Naive thymus-derived CD4-positive, alpha-beta T cell (primary cell): ENCODE measurements around the gene APBA2. TPM values are rescaled to one million over a fixed set of nuclear protein-coding genes. Genes with fewer than 3 reads are reported as not detected.

Source experiments
- ATAC-seq: fragments of 150-1000 bp; cut with Tn5 transposase; 2 replicates; pipeline ENCODE4 v1.10.0; 2021; ENCODE audit warnings: mild to moderate bottlenecking, moderate library complexity
- CTCF ChIA-PET: fragments of 350-600 bp; sonication (Branson Sonifier 250); formaldehyde crosslinking; loops from one replicate; lab custom pipeline; 2021; ENCODE audit warnings: antibody characterized with exemption; lab: Charles Lee
- POLR2A ChIA-PET: fragments of 350-600 bp; sonication (Branson Sonifier 250); formaldehyde crosslinking; loops from one replicate; lab custom pipeline; 2021; ENCODE audit warnings: antibody characterized with exemption, inconsistent platforms; lab: Charles Lee
- DNase-seq, 9 donors: peaks; one replicate each; pipeline versions ENCODE4 v3.0.0 to v3.0.0-alpha.2; 2020 to 2022; ENCODE audit warnings: mixed read lengths in 1 of 9
- H3K27ac ChIP-seq: one replicate; pipeline ENCODE4 v1.7.0; 2013; ENCODE audit warnings: mild to moderate bottlenecking, low read depth, low read length, moderate library complexity
- H3K27me3 ChIP-seq, 2 donors: one replicate each; pipeline ENCODE4 v1.7.0; 2013; ENCODE audit warnings: low read length in 2 of 2, mild to moderate bottlenecking in 2 of 2, moderate library complexity in 2 of 2; ENCODE audit not compliant: control insufficient read depth in 2 of 2, insufficient read depth in 2 of 2
- H3K36me3 ChIP-seq, 3 experiments: 1 replicate in 2 of 3; 2 replicates in 1 of 3; pipeline ENCODE4 v1.7.0; 2013; ENCODE audit warnings: low read length in 3 of 3, mild to moderate bottlenecking in 3 of 3, moderate library complexity in 1 of 3; ENCODE audit not compliant: insufficient read depth in 3 of 3, control insufficient read depth in 2 of 3
- H3K4me1 ChIP-seq, 2 donors: one replicate each; pipeline ENCODE4 v1.7.0; 2013; ENCODE audit warnings: low read length in 2 of 2, mild to moderate bottlenecking in 2 of 2, moderate library complexity in 1 of 2; ENCODE audit not compliant: control insufficient read depth in 2 of 2, insufficient read depth in 2 of 2
- H3K4me3 ChIP-seq: 2 replicates; pipeline ENCODE4 v1.7.0; 2013; ENCODE audit warnings: mild to moderate bottlenecking, low read length
- H3K9me3 ChIP-seq, 3 experiments: 1 replicate in 2 of 3; 2 replicates in 1 of 3; pipeline ENCODE4 v1.7.0; 2013; ENCODE audit warnings: low read length in 3 of 3; ENCODE audit not compliant: control insufficient read depth in 2 of 3
- H3K27ac Mint-ChIP-seq, 9 donors: one replicate each; pipeline ENCODE4 v1.8.0; 2020 to 2022; ENCODE audit warnings: mixed read lengths in 9 of 9, mild to moderate bottlenecking in 8 of 9, moderate library complexity in 5 of 9, inconsistent platforms in 2 of 9
- H3K27me3 Mint-ChIP-seq, 5 donors: one replicate each; pipeline ENCODE4 v1.8.0; 2021 to 2022; ENCODE audit warnings: mixed read lengths in 5 of 5, mild to moderate bottlenecking in 1 of 5
- H3K36me3 Mint-ChIP-seq, 5 donors: one replicate each; pipeline ENCODE4 v1.8.0; 2020 to 2022; ENCODE audit warnings: mixed read lengths in 5 of 5, mild to moderate bottlenecking in 3 of 5, inconsistent platforms in 1 of 5
- H3K4me1 Mint-ChIP-seq, 7 donors: one replicate each; pipeline ENCODE4 v1.8.0; 2020 to 2022; ENCODE audit warnings: mixed read lengths in 7 of 7, mild to moderate bottlenecking in 3 of 7, inconsistent platforms in 1 of 7
- H3K4me3 Mint-ChIP-seq, 10 donors: one replicate each; pipeline ENCODE4 v1.8.0; 2020 to 2022; ENCODE audit warnings: mild to moderate bottlenecking in 10 of 10, mixed read lengths in 10 of 10, moderate library complexity in 6 of 10, inconsistent platforms in 2 of 10
- H3K9me3 Mint-ChIP-seq, 11 donors: one replicate each; pipeline ENCODE4 v1.8.0; 2020 to 2022; ENCODE audit warnings: mixed read lengths in 11 of 11, mild to moderate bottlenecking in 4 of 11, inconsistent platforms in 1 of 11, moderate library complexity in 1 of 11
- intact Hi-C, 2 donors: fragments of 100-400 bp; cut with micrococcal nuclease; formaldehyde crosslinking; loops; one replicate each; pipeline ENCODE4 v1.15.1; 2023
- polyA plus RNA-seq, 2 donors: library from polyadenylated mRNA; unstranded; fragments of 300-500 nt; fragmentation: Illumina TruSeq; gene quantifications; one replicate each; pipeline ENCODE4 v1.2.3, GENCODE V29; 2021
- total RNA-seq, 6 experiments: library from RNA in 5 of 6; stranded (reverse) in 5 of 6; gene quantifications; 1 replicate in 5 of 6; 2 replicates in 1 of 6; pipeline ENCODE4 v1.2.3 and lab custom pipeline; 2021 to 2026

Gene APBA2
- total and polyA plus RNA-seq, 7 experiments from 2014 or later = 7.7 to 139 (median 110) TPM

- peaks cover 0 to 39% (median 21%) of the 10 kb centered on the region in 5 donors for H3K36me3 Mint-ChIP-seq
- DNase-seq = no peak
- Histone ChIP-seq H3K4me3 (no peak overlapping the region), H3K27me3 (no peaks in the 10 kb centered on the region), H3K27ac (no peak overlapping the region), H3K4me1 (peaks cover 0 to 15% of the 10 kb centered on the region in 2 donors), H3K9me3 (no peaks in the 10 kb centered on the region), H3K36me3 (peaks cover 0 to 23% (median 0%) of the 10 kb centered on the region in 3 experiments)
- intact Hi-C loops = no loop called here
- H3K4me1 Mint-ChIP-seq = peaks cover 7 to 76% (median 46%) of the 10 kb centered on the region in 7 donors
- H3K4me3 Mint-ChIP-seq = peak overlapping the region in 3 of 10 donors; percentile 37 to 73 (median 68)
- ATAC-seq = no peak
- CTCF ChIA-PET = no interaction called here
- peak overlapping the region in 4 of 9 donors; percentile 62 to 84 (median 74) for H3K27ac Mint-ChIP-seq
- H3K27me3 Mint-ChIP-seq = no peaks in the 10 kb centered on the region
- peaks cover 0 to 4% (median 0%) of the 10 kb centered on the region in 11 donors for H3K9me3 Mint-ChIP-seq
- POLR2A ChIA-PET = no interaction called here
Observed at GRCh38 chr15:28994831-28995596, 109.2 kb downstream of the APBA2 start.

- intact Hi-C loops = no loop called here
- Histone ChIP-seq H3K4me3 (no peak overlapping the region), H3K9me3 (no peaks in the 10 kb centered on the region), H3K27ac (no peak overlapping the region), H3K36me3 (peaks cover 0 to 23% (median 0%) of the 10 kb centered on the region in 3 experiments), H3K4me1 (peaks cover 0 to 15% of the 10 kb centered on the region in 2 donors), H3K27me3 (no peaks in the 10 kb centered on the region)
- Mint-ChIP-seq H3K27ac (no peak overlapping the region), H3K4me3 (peak overlapping the region in 2 of 10 donors; percentile 29 to 73), H3K4me1 (peaks cover 7 to 76% (median 49%) of the 10 kb centered on the region in 7 donors), H3K27me3 (no peaks in the 10 kb centered on the region), H3K9me3 (peaks cover 0 to 4% (median 0%) of the 10 kb centered on the region in 11 donors), H3K36me3 (peaks cover 0 to 43% (median 21%) of the 10 kb centered on the region in 5 donors)
- POLR2A ChIA-PET = no interaction called here
- ATAC-seq (no peak), DNase-seq (no peak)
- CTCF ChIA-PET = no interaction called here
Observed at GRCh38 chr15:28995705-28996104, 109.9 kb downstream of the APBA2 start.

- Mint-ChIP-seq H3K9me3 (peaks cover 0 to 4% (median 0%) of the 10 kb centered on the region in 11 donors), H3K27ac (peak overlapping the region in 1 of 9 donors; percentile 41), H3K36me3 (peaks cover 0 to 43% (median 21%) of the 10 kb centered on the region in 5 donors), H3K4me3 (no peak overlapping the region), H3K27me3 (no peaks in the 10 kb centered on the region), H3K4me1 (peaks cover 7 to 80% (median 54%) of the 10 kb centered on the region in 7 donors)
- Histone ChIP-seq H3K9me3 (no peaks in the 10 kb centered on the region), H3K36me3 (peaks cover 0 to 23% (median 0%) of the 10 kb centered on the region in 3 experiments), H3K27me3 (no peaks in the 10 kb centered on the region), H3K4me1 (peaks cover 0 to 15% of the 10 kb centered on the region in 2 donors), H3K4me3 (no peak overlapping the region), H3K27ac (no peak overlapping the region)
- intact Hi-C loops = no loop called here
- DNase-seq (no peak), ATAC-seq (no peak)
- CTCF ChIA-PET = no interaction called here
- POLR2A ChIA-PET = no interaction called here
Observed at GRCh38 chr15:28996289-28996688, 110.5 kb downstream of the APBA2 start.

GRCh38 chr15:28996953-28997352 is 111.2 kb downstream of the APBA2 start:
- H3K27me3 ChIP-seq = no peaks in the 10 kb centered on the region
- peaks cover 0 to 44% (median 23%) of the 10 kb centered on the region in 5 donors for H3K36me3 Mint-ChIP-seq
- no peak overlapping the region for H3K27ac ChIP-seq
- DNase-seq = no peak
- H3K4me1 Mint-ChIP-seq = peaks cover 7 to 81% (median 54%) of the 10 kb centered on the region in 7 donors
- no peaks in the 10 kb centered on the region for H3K9me3 ChIP-seq
- intact Hi-C loops = no loop called here
- H3K36me3 ChIP-seq = peaks cover 0 to 23% (median 0%) of the 10 kb centered on the region in 3 experiments
- ChIA-PET POLR2A (no interaction called here), CTCF (no interaction called here)
- no peaks in the 10 kb centered on the region for H3K27me3 Mint-ChIP-seq
- H3K9me3 Mint-ChIP-seq = peaks cover 0 to 4% (median 0%) of the 10 kb centered on the region in 11 donors
- no peak overlapping the region for H3K4me3 Mint-ChIP-seq
- ATAC-seq = no peak
- H3K27ac Mint-ChIP-seq = no peak overlapping the region
- H3K4me3 ChIP-seq = no peak overlapping the region
- H3K4me1 ChIP-seq = peaks cover 0 to 15% of the 10 kb centered on the region in 2 donors

GRCh38 chr15:28997791-28998190 is 112.0 kb downstream of the APBA2 start:
- Histone ChIP-seq H3K4me3 (no peak overlapping the region), H3K27me3 (no peaks in the 10 kb centered on the region), H3K9me3 (no peaks in the 10 kb centered on the region), H3K27ac (no peak overlapping the region), H3K36me3 (peaks cover 0 to 23% (median 0%) of the 10 kb centered on the region in 3 experiments), H3K4me1 (peaks cover 0 to 15% of the 10 kb centered on the region in 2 donors)
- POLR2A ChIA-PET = no interaction called here
- intact Hi-C loops = no loop called here
- H3K27ac Mint-ChIP-seq = no peak overlapping the region
- H3K9me3 Mint-ChIP-seq = peaks cover 0 to 4% (median 0%) of the 10 kb centered on the region in 11 donors
- DNase-seq (no peak), ATAC-seq (no peak)
- no peak overlapping the region for H3K4me3 Mint-ChIP-seq
- CTCF ChIA-PET = no interaction called here
- peaks cover 7 to 82% (median 55%) of the 10 kb centered on the region in 7 donors for H3K4me1 Mint-ChIP-seq
- peaks cover 0 to 53% (median 32%) of the 10 kb centered on the region in 5 donors for H3K36me3 Mint-ChIP-seq
- H3K27me3 Mint-ChIP-seq = no peaks in the 10 kb centered on the region

- Histone ChIP-seq H3K9me3 (no peaks in the 10 kb centered on the region), H3K4me3 (no peak overlapping the region), H3K27ac (no peak overlapping the region), H3K27me3 (no peaks in the 10 kb centered on the region), H3K4me1 (peaks cover 2 to 15% of the 10 kb centered on the region in 2 donors), H3K36me3 (peaks cover 0 to 23% (median 0%) of the 10 kb centered on the region in 3 experiments)
- H3K4me3 Mint-ChIP-seq = peak overlapping the region in 1 of 10 donors; percentile 6
- ChIA-PET POLR2A (no interaction called here), CTCF (no interaction called here)
- H3K9me3 Mint-ChIP-seq = peaks cover 0 to 4% (median 0%) of the 10 kb centered on the region in 11 donors
- no peak for DNase-seq
- H3K4me1 Mint-ChIP-seq = peaks cover 7 to 82% (median 55%) of the 10 kb centered on the region in 7 donors
- intact Hi-C loops = no loop called here
- no peak for ATAC-seq
- H3K36me3 Mint-ChIP-seq = peaks cover 0 to 56% (median 36%) of the 10 kb centered on the region in 5 donors
- H3K27ac Mint-ChIP-seq = peak overlapping the region in 1 of 9 donors; percentile 67
- H3K27me3 Mint-ChIP-seq = no peaks in the 10 kb centered on the region
Observed at GRCh38 chr15:28998511-28998910, 112.7 kb downstream of the APBA2 start.
